Stimulated activated CD4-positive, alpha-beta T cell treated with anti-CD3 and anti-CD28 coated beads, Interleukin-1b, Interleukin-23, amount 100 ng/mL, for 24 hours (primary cell): ENCODE results near the gene FANCC.

ENCODE experiments used
- DNase-seq, 4 experiments: peaks; one replicate each; pipeline ENCODE4 v3.0.0-alpha.2; 2020; ENCODE audit warnings: low read depth in 4 of 4, low spot score in 1 of 4

The FANCC gene

DNA sequence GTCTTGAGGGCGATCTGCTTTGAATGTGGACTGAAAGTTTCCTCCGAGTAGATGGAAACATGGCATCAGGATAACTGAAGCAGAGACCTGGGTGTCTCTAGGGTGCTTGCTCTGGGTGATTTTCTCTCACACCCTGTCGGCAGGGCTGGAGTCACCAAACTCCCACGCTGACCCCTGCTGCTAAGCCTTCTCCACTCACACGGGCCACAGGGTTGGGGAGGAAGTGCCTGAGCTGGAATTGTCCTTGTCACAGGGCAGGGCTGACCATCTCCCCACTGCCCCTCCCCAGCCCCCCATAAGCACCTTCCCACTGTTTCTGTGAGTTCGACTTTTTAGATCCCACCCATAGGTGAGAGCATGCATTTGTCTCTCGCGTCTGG is 212.9 kb downstream of the FANCC start:
- no peak for DNase-seq

DNA sequence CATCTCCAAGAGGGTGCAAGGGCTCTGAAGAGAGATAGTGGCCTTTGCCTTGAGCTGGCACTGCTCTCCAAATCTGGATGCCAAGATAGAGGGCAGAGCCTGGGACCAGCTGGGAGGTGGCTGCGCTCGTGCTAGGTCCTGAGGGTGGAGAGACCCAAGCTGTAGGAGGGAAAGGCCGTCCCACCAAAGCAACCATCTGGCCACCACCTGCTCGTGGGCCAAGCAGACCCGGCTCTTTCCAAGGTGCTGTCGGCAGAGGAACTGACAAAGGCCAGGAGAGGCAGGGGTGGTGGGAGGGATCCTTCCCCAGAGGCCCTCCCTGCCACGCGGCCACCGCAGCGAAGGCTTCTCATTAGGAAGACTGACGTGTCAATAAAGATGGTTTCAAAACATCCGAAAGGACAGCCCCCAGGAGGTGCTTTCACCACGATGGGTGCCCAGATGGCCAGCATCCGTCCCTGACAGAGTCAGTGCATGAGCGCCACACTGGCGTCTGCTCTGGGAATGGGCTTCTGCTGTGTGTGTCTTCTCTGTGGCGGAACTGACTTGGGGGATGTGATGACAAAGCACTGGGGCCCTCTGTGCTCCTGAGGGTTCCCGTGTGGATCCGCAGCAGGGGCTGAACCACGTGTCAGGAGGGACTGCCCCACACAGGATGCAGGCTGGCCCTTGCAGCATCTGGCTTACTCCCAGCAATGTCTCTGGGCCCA is 213.5 kb downstream of the FANCC start:
- no peak for DNase-seq

DNA sequence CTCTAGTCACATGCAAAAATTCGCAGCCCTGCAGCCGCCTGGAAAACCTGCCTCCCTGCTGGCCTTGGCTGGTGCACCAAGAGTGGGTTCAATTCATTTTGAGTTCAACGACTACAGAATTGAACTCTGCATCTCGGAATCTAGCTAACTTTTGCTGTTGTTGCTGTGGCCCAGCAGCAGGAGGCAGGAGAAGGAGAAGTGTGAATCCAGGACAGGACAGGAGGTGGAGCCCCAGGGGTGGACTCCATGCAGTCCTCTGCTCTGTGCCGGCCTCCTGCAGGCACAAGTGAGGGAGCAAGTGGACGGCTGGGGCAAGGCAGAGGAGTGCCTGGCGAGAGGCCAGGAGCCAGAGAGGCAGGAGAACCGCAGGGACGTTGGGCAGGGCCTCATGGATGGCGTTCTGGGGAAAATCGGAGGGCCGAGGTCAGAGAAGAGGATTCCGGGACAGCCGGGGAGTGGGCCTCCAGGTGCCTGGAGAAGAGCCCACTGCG is 214.2 kb downstream of the FANCC start:
- DNase-seq: no peak

DNA sequence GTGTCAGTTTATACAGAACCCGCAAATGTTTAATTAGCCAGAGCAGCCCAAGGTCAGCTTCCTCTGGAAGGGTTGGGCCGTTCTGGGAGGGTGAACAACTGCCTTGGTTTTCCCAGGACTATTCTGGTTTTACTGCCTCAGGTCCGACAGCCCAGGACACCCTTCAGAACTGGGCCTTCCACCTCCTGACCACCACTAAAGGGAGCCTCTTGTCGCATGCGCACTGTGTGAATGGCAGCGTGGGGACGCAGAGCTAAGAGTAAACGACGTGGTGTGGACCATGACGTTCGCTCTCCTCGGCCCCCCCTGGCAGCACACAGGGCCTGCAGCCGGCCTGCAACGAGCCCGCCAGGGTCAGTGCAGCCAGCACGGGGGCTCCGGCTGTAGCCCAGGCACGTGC is 214.9 kb downstream of the FANCC start:
- no peak for DNase-seq

DNA sequence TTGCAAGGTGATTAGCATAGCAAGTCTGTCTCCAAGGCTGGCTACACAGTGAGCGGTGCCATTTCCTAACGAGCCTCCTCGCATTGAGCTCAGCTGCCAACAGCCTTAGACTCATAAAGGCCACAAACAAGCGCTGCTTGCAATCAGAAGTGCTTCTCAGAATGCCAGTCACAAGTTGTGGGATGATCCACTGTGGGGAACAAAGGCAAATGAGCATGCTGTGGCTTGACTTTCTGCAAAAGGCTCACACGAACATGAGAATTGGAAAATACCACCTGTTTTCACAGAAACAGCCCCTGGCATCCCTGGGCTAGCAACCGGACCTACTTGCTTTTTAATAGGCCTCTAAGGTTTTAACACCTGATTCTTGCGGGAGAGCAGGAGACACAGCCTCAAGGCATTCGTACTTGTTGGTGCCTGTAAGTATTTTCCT is 215.5 kb downstream of the FANCC start:
- no peak for DNase-seq

DNA sequence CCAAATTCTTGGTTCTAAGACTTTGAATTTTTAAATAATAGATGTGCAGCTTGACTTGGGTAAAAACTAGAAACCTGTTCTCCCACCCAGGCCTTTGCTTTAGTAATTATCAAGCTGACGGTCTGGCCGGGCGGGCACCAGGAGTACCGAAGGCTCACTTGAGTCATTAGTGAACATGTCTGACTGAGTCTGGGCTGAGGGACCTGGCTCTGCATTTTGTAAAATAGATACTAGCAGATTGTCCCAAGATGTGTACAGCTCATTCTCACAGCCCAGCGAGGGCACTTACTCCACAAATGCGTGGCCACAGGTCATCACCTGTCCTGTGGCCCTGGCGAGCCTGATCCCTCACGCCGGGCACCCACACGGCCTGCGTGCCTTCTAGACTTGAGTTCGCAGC is 216.2 kb downstream of the FANCC start:
- DNase-seq: no peak

DNA sequence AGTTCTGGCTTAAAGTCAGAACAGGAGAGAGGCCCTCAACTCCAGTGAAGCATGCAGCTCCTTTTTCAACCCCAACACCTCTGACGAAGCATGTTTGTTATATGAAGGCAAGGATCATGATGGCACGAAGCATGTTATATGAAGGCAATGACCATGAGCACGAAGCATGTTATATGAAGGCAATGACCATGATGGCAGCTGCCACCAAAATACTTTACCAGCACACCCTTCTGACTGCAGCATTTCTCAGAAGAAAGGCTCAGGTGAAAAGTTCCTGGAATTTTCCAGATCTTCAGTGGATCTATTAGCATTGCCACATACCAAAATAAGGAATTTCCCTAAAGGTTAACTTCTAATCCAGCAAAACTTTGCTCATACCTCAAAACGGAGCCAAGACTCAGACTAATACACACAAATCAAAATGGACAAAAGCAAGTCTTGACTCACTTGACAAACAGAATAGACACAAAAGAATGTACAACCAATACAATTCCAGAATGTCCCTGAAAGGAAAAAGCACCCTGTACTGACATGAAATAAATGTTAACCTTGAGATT is 217.4 kb downstream of the FANCC start:
- DNase-seq: no peak

DNA sequence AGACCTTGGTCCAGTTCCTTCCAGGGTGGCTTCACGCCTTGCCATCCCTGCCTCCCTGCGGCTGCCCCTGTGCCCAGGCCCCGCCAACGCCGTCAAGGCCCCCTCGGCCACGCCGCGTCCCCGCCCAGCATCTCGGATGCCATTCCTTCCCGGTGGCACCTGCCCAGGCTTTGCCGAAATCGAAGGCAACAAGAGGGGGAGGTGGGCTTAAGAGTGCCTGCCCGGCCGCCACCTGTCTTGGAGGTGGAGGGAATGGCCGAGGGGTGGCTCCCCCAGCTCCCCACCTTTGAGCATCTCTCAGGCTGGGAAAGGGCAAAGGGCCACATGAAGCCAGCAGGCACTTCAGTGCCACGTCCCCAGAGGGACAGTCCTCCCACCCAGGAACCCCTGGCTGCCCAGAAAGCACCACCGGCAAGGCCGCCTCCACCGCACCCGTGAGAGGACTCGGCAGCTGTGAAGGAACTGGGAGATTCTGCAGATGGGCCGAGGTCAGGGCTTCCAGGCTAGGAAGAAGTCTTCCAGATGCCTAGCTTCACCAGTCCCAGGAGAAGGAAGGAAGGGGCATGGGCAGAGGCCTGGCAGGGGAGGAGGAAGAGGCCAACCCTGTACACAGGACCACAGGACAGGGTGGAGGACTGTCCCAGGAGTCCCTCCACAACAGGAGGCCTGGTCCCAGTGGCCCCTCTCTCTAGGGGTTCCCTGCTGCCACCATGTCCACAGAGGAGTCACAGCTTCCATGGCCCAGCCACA is 218.0 kb downstream of the FANCC start:
- no peak for DNase-seq

DNA sequence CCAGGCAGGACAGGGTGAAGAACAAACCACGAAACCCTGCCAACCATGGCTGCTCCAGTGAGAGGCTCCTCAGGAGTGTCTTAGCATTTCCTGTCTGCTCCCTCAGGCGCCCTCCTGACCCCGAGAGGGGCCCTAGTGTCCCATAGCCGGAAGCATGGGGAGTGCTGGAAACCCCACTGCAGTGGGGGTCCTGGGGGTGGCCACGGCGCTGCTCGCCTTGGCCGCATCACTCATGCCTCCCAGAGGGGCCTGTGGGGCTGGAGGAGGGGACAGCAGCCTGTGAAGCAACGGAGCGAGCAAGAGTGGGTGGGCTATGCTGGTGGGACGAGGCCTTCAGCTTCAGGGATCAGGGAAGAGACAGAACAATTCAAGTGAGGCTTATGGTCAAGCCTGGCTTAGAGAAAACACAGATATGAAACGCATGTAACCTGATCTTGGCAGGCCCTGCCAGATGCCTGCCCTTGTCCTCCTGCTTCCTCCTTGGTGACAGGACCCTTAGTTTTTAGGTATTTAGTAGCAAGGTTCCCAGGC is 219.1 kb downstream of the FANCC start:
- no peak for DNase-seq

DNA sequence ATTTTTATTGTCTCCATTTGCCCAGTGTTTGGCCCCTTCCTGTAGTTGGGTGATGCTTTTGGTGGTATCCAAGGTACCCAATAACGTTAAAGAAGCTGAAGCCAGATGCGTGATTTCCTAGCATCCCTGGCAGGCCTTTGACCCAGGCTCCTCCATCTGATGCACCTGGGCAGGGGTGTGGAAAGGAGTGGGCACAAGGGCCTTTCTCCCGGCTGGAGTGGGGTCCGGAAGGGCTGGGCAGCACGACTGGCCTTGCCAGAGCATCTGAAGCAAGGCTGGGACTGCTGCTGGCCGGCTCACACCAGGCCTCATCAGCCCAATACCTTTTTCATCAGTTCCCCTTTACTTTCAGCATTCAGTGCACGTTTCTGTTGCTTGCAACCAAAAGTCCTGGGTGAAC is 220.2 kb downstream of the FANCC start:
- DNase-seq: no peak

DNA sequence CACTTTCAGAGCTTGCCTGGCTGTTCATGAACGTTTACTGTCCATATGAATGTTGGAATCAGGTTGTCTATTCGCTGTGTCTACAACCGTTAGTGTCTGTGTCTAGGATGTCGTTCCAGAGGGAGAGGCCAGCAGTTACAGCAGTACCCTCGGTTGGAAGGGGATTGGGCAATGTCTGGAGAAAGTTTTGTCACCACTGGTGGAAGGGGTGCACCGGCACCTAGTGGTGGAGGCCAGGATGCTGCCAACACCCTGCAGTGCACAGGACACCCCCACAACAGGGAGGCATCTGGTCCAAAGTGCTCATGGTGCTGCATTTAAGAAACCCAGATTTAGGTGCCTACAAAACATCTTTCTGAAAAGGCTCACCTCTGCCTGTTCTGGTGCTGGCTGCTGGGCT is 220.7 kb downstream of the FANCC start:
- DNase-seq: no peak

DNA sequence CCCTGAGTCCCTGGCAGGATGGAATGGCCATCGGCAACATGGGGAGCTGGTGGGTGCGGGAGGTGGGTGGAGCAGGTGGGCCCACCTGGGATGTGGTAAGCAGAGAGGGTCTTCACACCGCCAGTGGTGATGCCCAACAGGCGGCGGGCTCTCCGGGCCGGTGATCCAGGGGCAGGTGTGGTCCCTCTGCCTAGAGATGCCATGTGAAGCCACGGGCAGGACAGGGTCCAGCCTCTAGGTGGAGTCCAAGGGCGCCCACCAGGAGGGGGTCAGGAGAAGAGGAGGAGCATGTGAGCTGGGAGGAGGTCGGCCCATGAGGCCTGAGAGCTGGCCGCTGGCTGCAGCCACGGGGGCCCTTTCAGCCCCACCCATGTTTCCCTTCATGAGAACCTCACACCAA is 221.1 kb downstream of the FANCC start:
- DNase-seq: no peak

DNA sequence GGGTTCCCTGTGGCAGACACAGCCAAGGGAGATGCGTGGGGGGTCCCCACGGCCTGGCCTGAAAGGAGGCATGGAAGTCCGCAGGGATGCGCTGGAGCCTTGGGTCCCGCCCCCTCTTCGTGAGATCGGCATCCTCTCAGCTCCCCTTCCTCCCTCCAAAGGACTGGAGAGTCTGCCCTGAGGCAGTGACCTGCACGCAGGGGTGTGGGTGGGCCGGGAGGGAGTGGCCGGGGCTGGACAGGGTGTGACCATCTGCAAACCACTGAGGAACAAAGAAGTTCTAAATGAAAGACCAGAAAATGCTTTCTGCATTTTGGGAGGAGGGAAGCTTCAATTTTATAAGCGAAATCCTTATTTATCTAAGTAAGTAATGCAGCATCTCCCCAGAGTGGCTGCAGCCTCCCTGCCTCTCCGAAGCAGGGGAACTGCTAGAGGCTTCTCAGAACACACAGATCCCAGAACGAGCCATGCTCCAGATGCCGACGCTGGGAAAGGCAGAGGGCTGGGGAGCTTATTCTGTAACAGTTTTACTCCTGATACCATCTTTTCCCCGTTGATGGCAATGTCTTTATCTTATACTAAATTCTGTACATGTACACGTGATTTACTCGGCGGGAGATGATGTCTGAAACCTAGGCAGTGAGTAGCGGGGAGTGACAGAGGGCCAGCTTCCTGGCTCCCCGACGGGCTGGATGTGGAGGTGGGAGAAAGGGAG is 221.7 kb downstream of the FANCC start:
- no peak for DNase-seq

DNA sequence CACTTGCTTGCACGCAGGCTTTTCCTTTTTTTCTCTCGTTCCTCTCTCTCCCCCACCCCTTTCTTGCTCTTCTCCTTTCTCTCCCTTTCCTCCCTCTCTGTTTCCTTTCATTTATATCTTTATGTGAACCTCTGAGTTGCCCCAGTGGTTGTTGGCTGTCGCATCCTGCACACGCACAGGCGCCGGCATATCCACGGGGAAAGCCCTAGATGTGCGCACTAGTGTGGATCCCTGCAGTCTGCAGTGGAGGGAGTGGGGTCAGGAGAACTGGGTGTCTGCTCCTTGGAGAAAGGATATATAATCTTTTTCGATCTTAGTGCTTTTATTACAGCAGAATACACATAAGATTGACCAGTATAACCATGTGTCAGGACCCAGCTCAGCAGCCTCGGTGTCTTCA is 223.5 kb downstream of the FANCC start:
- no peak for DNase-seq

DNA sequence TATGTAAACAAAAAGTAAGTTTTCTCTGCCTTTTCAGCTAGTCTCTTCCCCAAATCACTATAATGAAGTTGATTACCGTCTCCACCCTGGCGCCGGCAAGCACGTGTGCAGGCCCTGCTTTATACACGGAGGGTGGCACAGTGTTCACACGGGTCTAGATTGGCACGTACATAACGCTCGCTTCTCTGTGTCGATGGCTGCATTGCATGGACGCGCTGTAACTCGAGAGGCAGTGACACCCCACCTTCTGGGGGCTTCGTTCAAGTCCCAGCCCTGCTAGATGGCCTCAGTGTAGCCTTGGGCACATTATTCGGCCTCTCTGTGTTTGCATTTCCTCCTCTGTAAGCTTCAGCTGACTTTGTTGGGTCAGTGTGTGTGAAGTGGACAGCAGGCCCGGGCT is 223.9 kb downstream of the FANCC start:
- DNase-seq: no peak

DNA sequence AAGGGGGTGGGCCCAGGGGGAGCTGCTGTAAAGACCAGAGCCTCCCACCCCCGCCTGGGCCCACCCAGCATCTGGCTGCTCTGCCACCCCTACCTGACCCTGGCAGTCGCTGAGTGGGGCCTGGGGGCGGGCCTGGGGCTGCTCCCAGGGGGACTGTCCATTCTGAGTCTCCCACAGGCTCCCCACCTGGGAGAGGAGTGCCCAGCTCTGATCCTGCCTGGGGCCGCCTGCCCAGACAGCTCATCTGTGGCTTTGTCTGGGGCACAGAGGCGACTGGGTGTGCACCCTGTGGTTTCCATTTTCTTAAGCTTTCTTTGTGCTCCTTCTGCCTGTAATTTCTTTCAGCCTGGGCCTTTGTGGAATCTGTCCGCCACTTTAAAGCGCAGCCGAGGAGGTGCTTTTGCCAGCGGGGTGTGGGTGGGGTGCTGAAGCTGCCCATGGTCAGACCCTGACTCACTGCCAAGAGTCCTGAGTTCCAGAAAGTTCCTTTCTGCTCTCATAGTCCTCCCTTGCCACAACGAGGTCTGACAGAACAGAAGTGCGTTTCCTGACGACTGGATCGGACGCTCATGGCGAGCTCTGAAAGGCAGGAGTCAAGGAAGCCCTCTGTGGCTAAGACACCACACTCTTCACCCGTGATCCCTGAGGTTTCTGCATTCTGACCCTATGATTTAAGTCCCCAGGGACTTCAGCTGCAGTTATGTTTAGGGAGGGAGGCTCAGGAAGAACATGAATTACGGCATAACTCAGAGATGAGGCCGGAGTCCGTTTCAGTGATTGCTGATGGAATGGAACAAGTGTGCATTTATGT is 225.0 kb downstream of the FANCC start:
- DNase-seq: no peak

DNA sequence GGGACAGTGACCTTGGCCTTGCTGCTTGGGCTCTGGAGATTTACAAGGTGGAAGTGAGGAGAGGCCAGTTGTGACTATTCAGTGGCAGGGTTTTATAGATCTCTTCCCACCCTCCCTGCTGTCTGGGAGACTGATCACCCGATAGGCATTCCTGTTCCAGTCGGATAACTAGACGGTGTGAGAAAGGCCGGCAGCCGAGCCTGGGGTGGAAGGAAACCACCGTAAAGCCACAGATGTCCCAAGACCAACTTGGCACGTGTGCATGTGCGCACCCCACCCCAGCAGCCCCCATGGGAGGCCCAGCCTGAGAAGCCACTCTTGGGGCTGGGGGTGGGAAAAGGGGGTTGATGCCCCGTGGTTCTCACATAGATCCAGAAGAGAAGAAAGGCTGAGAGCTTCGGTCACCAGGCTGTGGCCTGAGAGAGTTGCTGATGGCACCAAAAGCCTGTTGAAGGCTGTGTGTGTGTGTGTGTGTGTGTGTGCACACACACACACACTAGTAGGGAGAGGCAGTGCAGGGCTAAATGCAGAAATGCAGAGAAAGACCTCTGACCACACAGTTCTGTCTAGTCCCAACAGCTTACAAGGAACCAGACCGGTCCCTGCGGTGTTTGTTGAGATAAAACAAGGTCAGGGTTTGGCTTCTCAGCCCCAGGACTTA is 225.8 kb downstream of the FANCC start:
- no peak for DNase-seq

DNA sequence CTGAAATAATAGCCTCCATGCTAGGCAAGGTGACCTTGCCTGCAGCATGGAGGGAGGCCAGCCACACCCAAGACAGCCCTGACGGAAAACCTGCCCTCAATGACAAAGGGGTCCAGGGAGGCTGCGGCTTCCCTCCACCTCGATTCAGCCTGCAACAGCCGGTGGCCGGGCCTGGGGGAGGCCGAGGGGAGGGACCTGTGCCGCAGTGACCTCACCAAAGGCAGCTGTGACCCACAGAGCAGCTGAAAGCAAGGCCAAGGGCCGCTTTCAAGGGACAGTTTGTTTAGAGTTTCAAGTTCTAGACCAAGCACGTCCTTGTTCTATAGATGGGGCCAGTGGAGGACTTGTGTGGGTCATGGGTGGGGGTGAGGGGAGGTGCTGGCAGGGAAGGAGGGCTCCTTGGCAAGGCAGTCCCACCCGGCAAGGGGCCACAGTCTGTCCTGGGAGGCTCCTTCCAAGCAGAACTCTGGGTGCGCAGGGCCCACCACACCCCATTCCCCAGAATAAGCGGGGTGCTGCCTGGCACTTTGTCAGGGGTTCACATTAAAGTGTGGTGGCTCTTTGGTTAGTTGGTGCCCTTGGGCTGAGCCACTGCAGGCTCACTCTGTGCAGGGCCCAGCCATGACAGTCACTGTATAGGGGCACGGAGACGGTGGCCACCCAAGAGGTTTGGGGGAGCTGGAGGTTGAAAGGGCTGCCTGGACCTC is 226.5 kb downstream of the FANCC start:
- DNase-seq: no peak

DNA sequence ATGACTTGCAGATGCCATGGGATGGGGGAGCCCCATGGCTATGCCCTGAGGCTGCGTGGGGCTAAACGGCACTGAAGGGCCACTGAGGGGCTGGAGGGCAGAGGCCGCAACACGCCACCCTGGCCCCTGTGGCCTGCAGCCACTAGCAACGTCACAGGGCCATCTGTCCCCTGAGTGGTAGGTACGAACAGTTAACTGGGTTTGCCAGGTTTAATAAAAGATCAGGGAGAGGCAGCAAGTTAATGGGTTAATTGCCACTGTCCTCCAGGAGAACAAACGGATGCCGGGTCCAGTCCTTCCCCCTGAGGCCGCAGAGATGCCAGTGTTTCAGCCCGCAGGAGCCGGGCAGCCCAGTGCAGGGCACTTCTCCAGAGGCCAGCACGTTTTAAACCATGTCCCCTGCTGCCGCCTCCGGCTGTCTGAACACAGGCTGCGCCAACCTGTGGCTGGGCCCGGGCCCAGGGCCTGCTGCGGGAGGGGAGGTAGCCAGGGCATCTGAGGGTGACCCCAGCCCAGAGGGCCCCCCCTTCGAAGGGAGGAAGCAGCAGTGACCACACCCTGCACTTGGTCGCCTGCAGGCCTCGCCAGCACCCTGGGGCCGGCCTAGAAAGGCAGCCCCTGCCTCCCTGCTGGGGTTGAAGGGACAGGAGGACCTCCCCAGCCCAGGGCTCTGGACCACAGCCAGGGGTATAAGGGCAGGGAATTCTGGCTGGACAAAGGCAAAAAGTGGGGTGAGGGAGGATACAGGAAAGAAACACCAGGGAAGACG is 227.3 kb downstream of the FANCC start:
- DNase-seq: no peak
